ENCODE data around the gene PROM1. TPM values are rescaled to one million over a fixed set of nuclear protein-coding genes. Genes with fewer than 3 reads are reported as not detected.

Gene PROM1
- total and polyA plus RNA-seq, 2 of the 4 experiments (the other 2 are of a cell fraction), result not detected

- intact Hi-C loops (cut with micrococcal nuclease), result no loop called here
- no peaks in the 10 kb centered on the region for H4K20me1 ChIP-seq (ENCODE audit: insufficient read depth, low read length)
- in situ Hi-C loops (cut with MboI; ENCODE audit: low sequenced_read_pairs), result loop anchor here (10.0 kb wide), 1 partner anchor 467 kb away; no protein-coding TSS in a partner anchor
These were observed 141.5 kb downstream of the PROM1 start for GRCh38 chr4:15942283-15942682.

More at GRCh38 chr4:15942283-15942682, 141.5 kb downstream of the PROM1 start:
- Histone ChIP-seq H3K4me2 (ENCODE audit: low read depth, low read length) (no peak overlapping the region), H3K14ac (replicated peaks; ENCODE audit: low read depth, low read length) (no peak overlapping the region), H2BK20ac (ENCODE audit: low read depth, low read length) (no peak overlapping the region), H3K18ac (ENCODE audit: low read depth, low read length) (no peak overlapping the region), H3K4me1 (ENCODE audit: control insufficient read depth, insufficient read depth, low read length) (no peaks in the 10 kb centered on the region), H3K27ac (ENCODE audit: insufficient read depth, low read length) (no peak overlapping the region), H3K56ac (ENCODE audit: extremely low read depth, insufficient read depth, low read length) (no peak overlapping the region), H3K23ac (ENCODE audit: low read depth, low read length) (no peak overlapping the region), H3K27me3 (ENCODE audit: control insufficient read depth, insufficient read depth, low read length) (peaks cover 23% of the 10 kb centered on the region), H3K9ac (ENCODE audit: low read depth, low read length) (no peak overlapping the region), H4K5ac (ENCODE audit: low read depth, low read length) (no peak overlapping the region), H4K91ac (ENCODE audit: insufficient read depth, low read depth, low read length) (no peak overlapping the region), H3K9me3 (ENCODE audit: control insufficient read depth, insufficient read depth, low read length) (no peaks in the 10 kb centered on the region), H3K9me1 (ENCODE audit: insufficient read depth, low read length) (no peaks in the 10 kb centered on the region; the same call in 1 of the 2 replicates), H2AK9ac (replicated peaks; ENCODE audit: low read depth, low read length, poor library complexity) (no peak overlapping the region), H3K4ac (ENCODE audit: low read depth, low read length) (no peak overlapping the region), H3K36me3 (ENCODE audit: control insufficient read depth, insufficient read depth, low read length) (no peaks in the 10 kb centered on the region), H4K8ac (ENCODE audit: low read depth in 2 of 2, low read length in 2 of 2) (no peak overlapping the region), H2AFZ (replicated peaks; ENCODE audit: low read length, poor library complexity) (no peak overlapping the region), H3K4me3 (ENCODE audit: insufficient read depth, low read depth, low read length) (no peak overlapping the region), H3K79me1 (ENCODE audit: low read depth in 1 of 2, low read length in 2 of 2) (no peaks in the 10 kb centered on the region), H2BK15ac (ENCODE audit: low read depth, low read length) (no peak overlapping the region), H2BK120ac (ENCODE audit: low read depth, low read length) (no peak overlapping the region), H2BK5ac (ENCODE audit: low read depth, low read length, poor library complexity, severe bottlenecking) (no peak overlapping the region), H2AK5ac (ENCODE audit: low read depth, low read length) (no peak overlapping the region)
- no TSS peak for BruUV-seq (replicated peaks)
- dilution Hi-C loops (cut with HindIII; ENCODE audit: low sequenced_read_pairs, unreplicated experiment), result no loop called here
- TF ChIP-seq CHD1 (IDR thresholded peaks at IDR 0.05; ENCODE audit: low read depth, low read length) (no peak), ELK1 (IDR thresholded peaks at IDR 0.05; ENCODE audit: borderline replicate concordance, low read depth, low read length) (no peak), MAFK (IDR thresholded peaks at IDR 0.05; ENCODE audit: low read depth, low read length) (peak; percentile 75)
- ChIA-PET POLR2A (ENCODE audit: unreplicated experiment) (no interaction called here), CTCF (interaction anchor here (0.6 kb wide), 1 partner anchor 472 kb away, joined by 3 read pairs; the partner anchor contains the start of gene CC2D2A)
- DNase-seq (no peak), ATAC-seq (ENCODE audit: low read depth) (no peak)
- WGBS, 2 experiments (ENCODE audit: extremely low coverage in 2 of 2, insufficient read length in 1 of 2), result no CpG with 5 or more reads among the region's 1 CpG
